Measurements from ENCODE around the gene DCTN5. TPM values are rescaled to one million over a fixed set of nuclear protein-coding genes. Genes with fewer than 3 reads are reported as not detected.

The DCTN5 gene
- total and polyA plus RNA-seq, 2 donors (not counting 3 experiments of a cell fraction or from before 2014, with no cell fraction given): 51.6 to 80.8 TPM

- DNase-seq (ENCODE audit: low read depth, low spot score) (no peak), FAIRE-seq (no peak)
- Histone ChIP-seq H4K20me1 (replicated peaks; ENCODE audit: control insufficient read depth, extremely low read depth, insufficient read depth, low read length) (no peaks in the 10 kb centered on the region), H3K9me1 (replicated peaks; ENCODE audit: control insufficient read depth, extremely low read depth, insufficient read depth, low read length) (no peaks in the 10 kb centered on the region), H3K27me3 (ENCODE audit: control insufficient read depth in 2 of 2, insufficient read depth in 2 of 2, low read length in 2 of 2) (peaks cover 13 to 20% of the 10 kb centered on the region in 2 experiments), H3K9ac (replicated peaks; ENCODE audit: extremely low read depth, insufficient read depth, low read length) (no peak overlapping the region), H3K27ac (ENCODE audit: insufficient read depth, low read depth, low read length) (no peak overlapping the region), H2AFZ (ENCODE audit: low read depth, low read length) (no peak overlapping the region), H3K79me2 (ENCODE audit: control insufficient read depth, insufficient read depth, low read length) (no peaks in the 10 kb centered on the region), H3K4me2 (ENCODE audit: insufficient read depth, low read length) (no peak overlapping the region), H3K4me3 (replicated peaks in 1 of 3; ENCODE audit: insufficient read depth in 1 of 3, low read depth in 1 of 3, low read length in 3 of 3) (no peak overlapping the region), H3K36me3 (ENCODE audit: control insufficient read depth in 2 of 2, extremely low read depth in 1 of 2, insufficient read depth in 2 of 2, low read length in 2 of 2) (no peaks in the 10 kb centered on the region), H3K9me3 (replicated peaks; ENCODE audit: control insufficient read depth, insufficient read depth, low read length) (no peaks in the 10 kb centered on the region), H3K4me1 (ENCODE audit: control insufficient read depth, extremely low read depth, insufficient read depth, low read length) (no peaks in the 10 kb centered on the region)
- no TSS peak for BruUV-seq (replicated peaks)
- ChIA-PET POLR2A (no interaction called here), CTCF (no interaction called here)
- intact Hi-C loops (cut with micrococcal nuclease) (no loop called here), dilution Hi-C loops (cut with MboI; ENCODE audit: extremely low pct_ligation_motif_present, low sequenced_read_pairs) (no loop called here)
- TF ChIP-seq JUN (IDR thresholded peaks at IDR 0.05; ENCODE audit: borderline replicate concordance, insufficient read depth, insufficient read length, low read depth) (no peak), MYC (IDR thresholded peaks at IDR 0.05; ENCODE audit: low read depth, low read length) (no peak), MAX (IDR thresholded peaks at IDR 0.05; ENCODE audit: insufficient read depth, insufficient read length) (no peak)
These were observed 68.7 kb downstream of the DCTN5 start for GRCh38 chr16:23710008-23710407.

- Histone ChIP-seq H3K79me2 (ENCODE audit: control insufficient read depth, insufficient read depth, low read length) (no peaks in the 10 kb centered on the region), H3K9ac (replicated peaks; ENCODE audit: extremely low read depth, insufficient read depth, low read length) (no peak overlapping the region), H3K4me3 (replicated peaks in 1 of 3; ENCODE audit: insufficient read depth in 1 of 3, low read depth in 1 of 3, low read length in 3 of 3) (no peak overlapping the region), H3K4me2 (ENCODE audit: insufficient read depth, low read length) (no peak overlapping the region), H2AFZ (ENCODE audit: low read depth, low read length) (no peak overlapping the region), H3K4me1 (ENCODE audit: control insufficient read depth, extremely low read depth, insufficient read depth, low read length) (no peaks in the 10 kb centered on the region), H3K9me1 (replicated peaks; ENCODE audit: control insufficient read depth, extremely low read depth, insufficient read depth, low read length) (no peaks in the 10 kb centered on the region), H3K36me3 (ENCODE audit: control insufficient read depth in 2 of 2, extremely low read depth in 1 of 2, insufficient read depth in 2 of 2, low read length in 2 of 2) (no peaks in the 10 kb centered on the region), H4K20me1 (replicated peaks; ENCODE audit: control insufficient read depth, extremely low read depth, insufficient read depth, low read length) (no peaks in the 10 kb centered on the region), H3K27me3 (ENCODE audit: control insufficient read depth in 2 of 2, insufficient read depth in 2 of 2, low read length in 2 of 2) (peaks cover 13 to 20% of the 10 kb centered on the region in 2 experiments), H3K9me3 (replicated peaks; ENCODE audit: control insufficient read depth, insufficient read depth, low read length) (no peaks in the 10 kb centered on the region), H3K27ac (ENCODE audit: insufficient read depth, low read depth, low read length) (no peak overlapping the region)
- no peak for TF ChIP-seq MAX (IDR thresholded peaks at IDR 0.05; ENCODE audit: insufficient read depth, insufficient read length)
- TF ChIP-seq FOS (IDR thresholded peaks at IDR 0.05; ENCODE audit: borderline replicate concordance, insufficient read depth, low read length): no peak
- TF ChIP-seq CTCF (IDR thresholded peaks at IDR 0.05; ENCODE audit: extremely low read depth in 1 of 2, insufficient read depth in 1 of 2, low read depth in 1 of 2, low read length in 2 of 2): no peak
- no peak for TF ChIP-seq EZH2 (IDR thresholded peaks at IDR 0.05; ENCODE audit: borderline replicate concordance, low read depth, low read length, severe bottlenecking)
- no peak for TF ChIP-seq MYC (IDR thresholded peaks at IDR 0.05; ENCODE audit: low read depth, low read length)
- no peak for TF ChIP-seq JUN (IDR thresholded peaks at IDR 0.05; ENCODE audit: borderline replicate concordance, insufficient read depth, insufficient read length, low read depth)
- TF ChIP-seq POLR2AphosphoS5 (IDR thresholded peaks at IDR 0.05; ENCODE audit: insufficient read depth, low read depth, low read length): no peak
- no peak for TF ChIP-seq POLR2A (IDR thresholded peaks at IDR 0.05; ENCODE audit: low read depth, low read length)
- TF ChIP-seq GATA2 (IDR thresholded peaks at IDR 0.05; ENCODE audit: insufficient read depth, insufficient read length, low read depth, low read length): no peak
- BruUV-seq (replicated peaks): no TSS peak
- POLR2A ChIA-PET: no interaction called here
- CTCF ChIA-PET: interaction anchor here (1.0 kb wide), 1 partner anchor 34 kb away, joined by 3 read pairs; no protein-coding TSS in a partner anchor
- dilution Hi-C loops (cut with MboI; ENCODE audit: extremely low pct_ligation_motif_present, low sequenced_read_pairs) (no loop called here), intact Hi-C loops (cut with micrococcal nuclease) (no loop called here)
- FAIRE-seq (no peak), DNase-seq (ENCODE audit: low read depth, low spot score) (no peak)
These were observed 69.2 kb downstream of the DCTN5 start for GRCh38 chr16:23710504-23710903.
